ENCODE results near the gene ZNF579.
A peak's percentile ranks its signal among the peaks of the same experiment; 100 is the strongest.
"Not testable (repeated sequence)": the region's sequence is repeated elsewhere in the genome, so short reads cannot be mapped to it uniquely, and the experiment has no call there.

ZNF579 gene

DNA sequence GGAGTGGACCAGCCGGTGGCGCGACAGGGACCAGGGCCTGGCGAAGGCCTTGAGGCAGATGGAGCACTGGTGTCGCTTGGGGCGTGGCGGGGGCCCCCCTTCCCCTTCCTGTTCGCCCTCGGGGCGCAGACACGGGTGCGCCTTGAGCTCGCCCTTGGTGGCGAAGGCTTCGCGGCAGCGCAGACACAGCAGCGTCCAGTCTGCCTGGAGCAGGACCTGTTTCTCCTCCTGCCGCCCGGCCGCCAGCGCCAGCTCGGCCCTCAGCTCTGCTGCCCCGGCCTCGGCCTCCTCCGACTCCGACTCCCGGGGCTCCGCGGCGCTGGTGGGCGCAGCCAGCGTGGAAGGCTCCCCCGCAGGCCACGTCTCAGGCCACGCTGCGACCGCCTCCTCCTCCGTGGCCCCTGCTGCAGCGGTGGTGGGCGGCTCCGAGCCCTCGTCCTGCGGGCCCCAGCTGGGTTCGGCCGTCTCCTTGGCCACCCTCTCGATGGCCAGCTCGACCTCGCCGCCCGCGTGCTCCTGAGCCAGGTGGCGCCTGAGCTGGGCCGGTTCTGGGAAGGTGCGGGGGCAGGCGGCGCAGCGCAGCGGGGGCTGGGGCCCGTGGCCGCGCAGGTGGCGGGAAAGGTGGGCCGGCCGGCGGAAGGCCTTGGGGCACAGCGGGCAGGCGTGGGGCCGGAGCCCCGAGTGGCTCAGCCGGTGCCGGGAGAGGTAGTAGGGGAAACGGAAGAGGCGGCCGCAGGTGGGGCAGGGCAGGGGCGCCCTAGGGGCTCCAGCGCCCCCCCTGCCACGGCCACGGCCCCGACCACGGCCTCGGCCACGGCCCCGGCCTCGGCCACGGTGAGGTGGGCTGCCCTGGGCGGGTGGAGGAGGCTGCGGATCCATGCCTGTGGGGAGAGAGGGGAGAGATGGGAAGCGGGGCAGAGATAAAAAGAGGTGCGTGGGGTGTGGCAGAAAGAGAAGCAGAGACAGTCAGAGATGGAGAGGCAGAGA lies 1.6 kb downstream of the ZNF579 start:
- H3K27ac ChIP-seq, result no peak overlapping the region
- DNase-seq (ENCODE audit: low read depth, low spot score), result no peak

DNA sequence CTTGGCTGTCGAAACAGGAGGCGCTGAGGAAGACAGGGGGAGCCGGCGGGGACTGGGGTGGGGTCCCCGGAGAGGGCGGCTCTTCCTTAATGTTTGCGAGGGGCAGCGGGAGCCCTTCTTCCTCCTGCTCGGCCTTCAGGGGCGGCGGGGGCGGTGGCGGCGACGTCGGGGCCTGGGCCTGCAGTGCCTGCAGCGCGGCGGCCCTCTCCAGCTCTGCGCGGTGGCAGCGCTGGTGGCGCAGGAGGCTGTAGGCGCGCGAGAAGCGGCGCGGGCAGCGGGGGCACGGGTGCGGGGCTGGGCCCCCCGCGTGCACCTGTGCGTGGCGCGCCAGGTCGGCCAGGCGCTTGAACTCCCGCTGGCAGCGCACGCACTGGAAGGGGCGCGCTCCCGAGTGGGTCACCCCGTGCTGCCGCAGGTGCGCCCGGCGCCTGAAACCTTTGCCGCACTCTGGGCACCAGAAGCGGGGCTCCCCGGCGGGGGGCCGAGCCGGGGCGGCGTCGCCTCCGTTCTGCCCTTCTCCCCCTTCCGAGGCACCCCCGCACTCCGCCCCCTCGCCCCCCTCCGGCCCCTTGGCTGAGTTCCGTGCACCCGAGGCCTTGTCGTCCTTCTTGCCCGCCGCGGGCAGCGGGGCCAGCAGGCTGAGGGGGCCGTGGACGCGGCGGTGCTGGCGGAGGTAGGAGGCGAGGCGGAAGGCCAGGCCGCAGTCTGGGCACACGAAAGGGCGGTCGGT lies 2.5 kb downstream of the ZNF579 start:
- DNase-seq (ENCODE audit: low read depth, low spot score), result no peak
- no peak overlapping the region for H3K27ac ChIP-seq

DNA sequence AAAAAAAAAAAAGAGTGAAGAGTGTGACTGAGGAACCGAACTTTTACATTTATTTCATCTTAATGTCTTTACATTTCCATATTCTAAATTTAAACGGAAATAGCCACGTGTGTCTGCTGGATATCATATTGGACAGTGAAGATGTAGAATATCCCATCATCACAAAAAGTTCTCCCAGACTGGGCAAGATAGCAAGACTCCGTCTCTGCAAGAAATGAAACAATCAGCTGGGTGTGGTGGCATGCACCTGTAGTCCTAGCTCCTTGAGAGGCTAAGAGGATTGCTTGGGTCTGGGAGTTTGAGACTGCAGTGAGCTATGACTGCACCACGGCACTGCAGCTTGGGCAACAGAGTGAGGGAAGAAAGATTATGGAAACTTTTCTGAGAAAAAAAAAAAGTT lies 3.9 kb downstream of the ZNF579 start:
- H3K27ac ChIP-seq, result no peak overlapping the region
- no peak for DNase-seq (ENCODE audit: low read depth, low spot score)

DNA sequence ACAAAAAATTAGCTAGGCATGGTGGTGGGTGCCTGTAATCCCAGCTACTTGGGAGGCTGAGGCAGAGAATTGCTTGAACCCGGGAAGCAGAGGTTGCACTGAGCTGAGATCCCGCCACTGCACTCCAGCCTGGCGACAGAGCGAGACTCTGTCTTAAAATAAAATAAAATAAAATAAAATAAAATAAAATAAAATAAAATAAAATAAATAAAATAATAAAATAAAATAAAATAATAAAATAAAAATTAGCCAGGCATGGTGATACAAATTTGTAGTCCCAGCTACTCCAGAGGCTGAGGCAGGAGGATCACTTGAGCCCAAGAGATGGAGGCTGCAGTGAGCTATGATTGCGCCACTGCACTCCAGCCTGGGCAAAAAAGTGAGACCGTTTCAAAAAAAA lies 6.7 kb downstream of the ZNF579 start:
- not testable (repeated sequence) for H3K27ac ChIP-seq; DNase-seq (ENCODE audit: low read depth, low spot score)

DNA sequence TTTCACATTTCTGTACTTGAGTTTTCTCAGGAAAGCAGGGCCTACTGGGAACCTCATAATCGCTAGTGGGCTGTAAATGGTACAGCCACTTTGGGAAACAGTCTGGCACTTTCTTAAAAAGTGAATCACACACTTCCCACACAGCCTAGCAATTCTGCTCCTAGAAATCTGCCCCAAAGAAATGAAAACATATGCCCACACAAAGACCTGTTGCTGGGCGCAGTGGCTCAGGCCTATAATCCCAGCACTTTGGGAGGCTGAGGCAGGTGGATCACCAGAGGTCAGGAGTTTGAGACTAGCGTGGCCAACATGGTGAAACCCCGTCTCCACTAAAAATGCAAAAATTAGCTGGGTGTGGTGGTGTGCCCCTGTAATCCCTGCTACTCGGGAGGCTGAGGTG lies 11.2 kb downstream of the ZNF579 start:
- H3K27ac ChIP-seq; DNase-seq (ENCODE audit: low read depth, low spot score): not testable (repeated sequence)

DNA sequence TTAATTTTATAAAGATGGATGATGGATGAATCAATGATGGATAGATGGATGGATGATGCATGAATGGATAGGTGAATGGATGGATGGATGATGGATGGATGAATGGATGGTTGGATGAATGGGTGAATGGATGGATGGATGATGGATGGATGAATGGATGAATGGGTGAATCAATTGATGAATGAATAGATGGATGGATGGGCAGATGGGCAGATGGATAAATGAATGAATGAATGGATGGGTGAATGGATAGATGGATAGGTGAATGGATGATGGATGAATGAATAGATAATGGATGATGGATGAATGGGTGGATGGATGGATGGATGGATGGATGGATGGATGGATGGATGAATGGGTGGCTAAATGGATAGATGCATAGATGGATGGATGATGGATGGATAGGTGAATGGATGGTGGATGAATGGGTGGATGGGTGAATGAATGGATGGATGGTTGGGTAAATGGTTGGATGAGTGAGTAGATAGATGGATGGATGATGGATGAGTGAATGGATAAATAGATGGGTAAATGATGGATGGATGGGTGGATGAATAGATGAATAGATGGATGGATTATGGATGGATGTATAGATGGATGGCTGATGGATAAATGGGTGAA lies 12.8 kb downstream of the ZNF579 start:
- H3K27ac ChIP-seq, result no peak overlapping the region
- no peak for DNase-seq (ENCODE audit: low read depth, low spot score)

DNA sequence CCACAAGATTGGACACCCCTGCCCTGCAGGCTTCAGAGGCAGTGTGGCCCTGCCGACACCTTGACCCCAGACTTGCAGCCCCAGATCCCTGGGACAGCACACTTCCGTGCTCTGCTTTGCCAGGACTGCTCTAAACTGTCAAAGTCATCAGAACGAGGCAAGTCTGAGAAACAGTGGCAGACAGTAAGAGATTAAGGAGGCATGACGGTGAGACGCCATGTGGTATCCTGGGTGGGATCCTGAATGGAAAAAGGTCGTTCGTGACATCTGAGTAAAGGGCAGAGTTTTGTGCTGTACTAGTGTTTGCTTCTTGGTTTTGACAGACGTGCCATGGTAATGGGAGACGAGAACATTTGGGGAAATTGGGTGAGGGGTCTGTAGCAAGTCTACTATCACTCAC lies 13.8 kb downstream of the ZNF579 start:
- no peak overlapping the region for H3K27ac ChIP-seq
- no peak for DNase-seq (ENCODE audit: low read depth, low spot score)

DNA sequence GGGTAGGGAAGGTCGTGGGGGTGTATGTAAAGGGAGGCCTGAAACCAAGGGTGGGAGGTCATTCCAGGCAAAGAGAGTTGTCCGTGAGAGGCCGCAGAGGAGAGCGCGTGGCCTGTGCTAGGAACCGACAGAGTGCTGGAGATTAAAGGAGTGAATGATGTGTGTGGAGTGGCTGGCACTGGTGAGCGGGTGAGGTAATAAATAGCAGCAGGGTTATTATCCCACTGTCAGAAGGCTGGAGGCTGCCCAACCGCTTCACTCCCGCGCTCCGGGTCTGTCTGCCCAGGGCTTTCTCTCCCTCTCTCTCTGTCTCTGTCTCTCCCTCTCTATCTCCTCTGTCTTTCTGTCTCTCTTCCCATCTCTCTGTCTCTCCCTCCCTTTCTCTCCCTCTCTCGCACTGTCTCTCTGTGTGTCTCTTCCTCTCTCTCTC lies 17.4 kb downstream of the ZNF579 start:
- no peak overlapping the region for H3K27ac ChIP-seq
- DNase-seq (ENCODE audit: low read depth, low spot score), result no peak

DNA sequence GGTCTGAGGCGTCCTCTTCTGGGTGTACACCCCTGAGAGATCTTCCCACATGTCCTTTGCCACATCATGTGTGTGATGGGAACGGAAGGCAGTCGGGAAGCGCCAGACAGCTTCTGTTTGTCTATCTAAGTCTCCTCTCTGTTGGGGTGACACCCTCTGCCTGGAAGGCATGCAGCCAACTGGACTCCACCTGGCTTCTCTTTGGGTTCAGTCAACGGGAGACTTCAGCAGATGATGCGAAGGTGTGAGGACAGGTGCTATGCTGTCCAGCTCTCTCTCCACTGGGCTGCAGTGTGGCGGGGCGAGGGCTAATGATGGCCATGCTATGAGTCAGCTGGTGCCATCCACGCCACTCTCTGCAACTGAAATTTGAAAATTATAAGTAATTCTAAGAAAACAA lies 21.0 kb downstream of the ZNF579 start:
- DNase-seq (ENCODE audit: low read depth, low spot score), result no peak
- H3K27ac ChIP-seq, result no peak overlapping the region

DNA sequence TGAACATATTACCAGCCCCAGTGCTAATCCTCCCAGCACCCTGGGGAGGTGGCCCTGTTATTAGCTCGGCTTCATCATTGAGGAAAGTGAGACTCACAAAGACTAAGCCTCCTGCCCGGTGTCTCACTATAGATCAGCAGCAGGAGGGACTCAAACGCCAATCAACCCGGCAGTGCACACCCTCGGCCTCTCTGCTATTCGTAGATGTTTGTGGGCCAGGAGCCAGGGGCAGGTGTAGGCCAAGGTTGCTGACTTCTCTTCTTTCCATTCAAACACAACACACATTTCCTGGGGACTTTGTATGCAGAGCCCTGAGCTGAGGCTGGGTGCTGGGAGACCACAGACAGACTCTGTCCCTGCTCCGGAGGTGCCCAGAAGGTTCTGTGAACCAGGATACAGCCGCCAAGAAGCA lies 25.9 kb downstream of the ZNF579 start:
- H3K27ac ChIP-seq, result no peak overlapping the region

DNA sequence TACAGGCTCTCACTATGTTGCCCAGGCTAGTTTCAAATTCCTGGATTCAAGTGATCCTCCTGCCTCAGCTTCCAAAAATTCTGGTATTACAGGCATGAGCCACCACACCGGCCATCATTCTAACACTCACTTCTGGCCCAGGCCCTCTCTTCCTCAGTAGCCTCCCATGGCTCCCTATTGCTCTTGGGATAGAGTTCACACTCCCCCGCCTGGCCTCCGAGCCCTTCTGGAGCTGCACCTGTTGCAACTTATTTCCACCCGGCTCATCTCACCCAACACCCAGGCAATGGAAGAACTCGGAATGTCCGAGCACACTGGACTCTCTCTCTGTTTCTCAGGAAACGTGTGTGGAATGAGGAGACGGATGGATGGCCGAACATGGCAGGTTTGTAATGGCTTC lies 26.3 kb downstream of the ZNF579 start:
- DNase-seq (ENCODE audit: low read depth, low spot score), result no peak
- H3K27ac ChIP-seq, result no peak overlapping the region

More for the DNA sequence above, 25.9 kb downstream of the ZNF579 start:
- no peak for DNase-seq (ENCODE audit: low read depth, low spot score)

DNA sequence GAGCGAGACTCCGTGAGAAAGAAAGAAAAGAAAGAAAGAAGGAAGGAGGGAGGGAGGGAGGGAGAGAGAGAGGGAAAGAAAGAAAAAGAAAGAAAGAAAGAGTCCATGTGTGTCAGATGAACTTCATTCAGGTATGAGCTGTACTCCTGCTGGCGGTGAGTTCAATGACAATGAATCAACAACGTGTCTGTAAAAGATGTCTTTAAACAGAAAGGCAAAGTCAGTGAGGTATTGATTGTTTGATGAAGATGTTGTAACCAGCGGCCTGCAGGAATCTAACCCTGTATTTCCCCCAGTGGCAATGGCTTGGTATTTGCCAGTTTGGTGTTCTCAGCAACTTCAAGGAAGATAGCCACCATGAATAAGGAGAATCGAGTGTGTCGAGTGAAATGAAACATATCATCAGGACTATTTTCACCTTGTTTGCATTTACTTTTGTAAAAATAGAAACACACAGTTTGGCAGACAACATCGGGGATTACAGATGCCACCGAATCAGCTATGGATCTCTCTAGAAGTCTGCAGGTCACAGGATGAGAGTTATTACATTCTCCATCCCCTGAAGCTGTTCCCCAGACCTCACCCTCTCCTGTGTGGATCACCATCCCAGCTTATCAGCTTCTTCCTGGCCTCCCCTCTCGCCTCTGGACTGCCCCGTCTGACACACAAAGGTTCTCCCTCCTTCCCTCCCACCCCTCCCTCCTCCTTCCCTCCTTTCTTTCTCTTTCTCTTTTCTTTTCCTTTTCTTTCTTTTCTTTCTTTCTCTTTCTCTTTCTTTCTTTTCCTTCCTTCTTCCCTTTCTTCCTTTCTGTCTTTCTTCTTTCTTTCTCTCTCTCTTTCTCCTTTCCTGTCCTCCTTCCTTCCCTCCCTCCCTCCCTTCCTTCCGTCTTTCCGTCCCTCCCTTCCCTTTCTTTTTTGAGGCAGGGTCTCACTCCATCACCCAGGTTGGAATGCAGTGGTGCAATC lies 27.1 kb downstream of the ZNF579 start:
- DNase-seq (ENCODE audit: low read depth, low spot score), result no peak
- H3K27ac ChIP-seq, result no peak overlapping the region

DNA sequence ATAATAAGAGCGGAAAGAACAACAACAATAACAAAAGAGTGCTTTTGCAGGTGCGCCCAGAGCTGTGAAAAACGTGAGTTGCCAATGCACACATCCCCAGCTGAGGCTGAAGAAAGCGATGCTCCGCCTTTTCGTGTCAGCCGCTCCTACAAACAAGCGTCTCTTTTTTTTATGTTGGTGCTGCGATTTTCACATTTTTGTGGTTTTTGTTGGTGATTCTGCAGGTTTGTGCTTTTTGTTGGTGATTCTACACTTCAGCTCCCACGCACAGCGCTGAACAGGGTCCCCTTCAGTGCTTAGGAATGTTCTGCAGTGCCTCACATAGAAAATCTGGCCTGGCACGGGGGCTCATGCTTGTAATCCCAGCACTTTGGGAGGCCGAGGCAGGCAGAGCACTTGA lies 28.0 kb downstream of the ZNF579 start:
- DNase-seq (ENCODE audit: low read depth, low spot score), result no peak
- H3K27ac ChIP-seq, result no peak overlapping the region

DNA sequence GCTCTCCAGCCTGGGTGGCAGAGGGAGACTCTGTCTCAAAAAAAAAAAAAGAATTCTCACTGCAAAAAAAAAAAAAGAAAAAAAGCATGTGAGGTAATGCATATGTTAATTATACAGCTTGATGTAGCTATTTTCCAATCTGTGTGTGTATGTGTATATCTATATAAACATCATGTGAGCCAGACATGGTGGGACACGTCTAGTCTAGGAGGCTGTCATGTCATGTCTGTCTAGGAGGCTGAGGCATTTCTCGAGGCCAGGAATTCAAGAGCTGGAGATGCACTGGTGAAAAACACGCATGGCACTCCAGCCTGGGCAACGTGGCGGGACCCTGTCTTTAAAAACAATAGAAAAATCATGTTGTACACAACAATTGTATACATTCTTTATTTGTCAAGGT lies 28.4 kb downstream of the ZNF579 start:
- H3K27ac ChIP-seq, result no peak overlapping the region

DNA sequence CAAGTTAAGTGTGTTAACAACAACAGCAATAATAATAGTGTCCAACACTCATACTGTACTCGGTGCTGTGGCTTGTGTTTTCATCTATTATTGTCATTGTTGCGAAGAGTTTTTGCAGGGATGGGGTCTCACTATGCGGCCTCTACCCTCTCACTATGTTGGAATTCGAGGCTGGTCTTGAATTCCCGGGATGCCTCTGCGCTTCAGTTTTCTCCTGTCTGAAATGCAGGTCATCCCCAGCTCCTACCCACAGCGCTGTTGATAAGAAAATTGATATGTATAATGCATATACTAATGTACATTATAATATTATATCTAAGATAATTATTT lies 30.4 kb downstream of the ZNF579 start:
- no peak for DNase-seq (ENCODE audit: low read depth, low spot score)
- H3K27ac ChIP-seq, result peak overlapping the region; percentile 93

More for the DNA sequence above, 28.4 kb downstream of the ZNF579 start:
- DNase-seq (ENCODE audit: low read depth, low spot score), result peak; percentile 12

DNA sequence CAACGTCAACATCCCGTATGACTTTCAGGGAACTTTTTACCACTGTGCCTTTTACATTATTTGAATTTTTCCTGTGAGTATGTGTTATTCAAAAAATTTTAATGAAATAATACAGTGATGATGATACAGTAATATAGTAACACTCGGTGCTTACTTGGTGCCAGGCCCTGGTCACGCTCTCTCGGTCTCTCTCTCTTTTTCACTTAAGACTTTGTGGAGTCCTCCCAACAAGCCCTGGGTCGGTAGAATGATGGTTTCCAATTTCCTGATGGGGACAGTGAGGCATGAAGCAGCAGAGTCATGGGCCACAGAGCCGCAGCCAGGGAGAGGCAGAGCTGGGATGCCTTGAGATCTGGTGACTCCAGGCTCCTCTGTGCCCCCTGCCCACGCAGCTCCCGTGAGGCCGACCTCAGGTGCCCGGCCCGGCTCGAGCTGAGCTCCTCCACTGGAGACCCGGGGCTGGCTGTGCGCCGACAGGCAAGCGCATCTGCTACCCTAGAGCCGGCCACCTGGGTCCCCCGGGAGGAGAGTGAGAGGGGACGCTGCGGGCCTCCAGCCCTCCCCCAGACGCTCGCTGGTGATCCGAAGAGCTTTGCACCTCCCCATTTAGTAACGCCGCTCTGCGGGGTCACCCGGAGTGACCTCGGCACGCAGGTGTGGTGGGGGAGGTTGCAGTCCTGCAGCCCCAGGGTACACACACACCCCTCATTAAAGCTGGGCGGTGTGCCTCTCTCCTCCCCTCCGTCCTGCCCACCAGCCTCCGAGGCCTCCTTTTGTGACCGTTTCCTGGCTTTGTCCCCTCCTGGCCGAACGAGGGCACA lies 30.9 kb downstream of the ZNF579 start:
- DNase-seq (ENCODE audit: low read depth, low spot score), result peak; percentile 22
- peak overlapping the region; percentile 93 for H3K27ac ChIP-seq

DNA sequence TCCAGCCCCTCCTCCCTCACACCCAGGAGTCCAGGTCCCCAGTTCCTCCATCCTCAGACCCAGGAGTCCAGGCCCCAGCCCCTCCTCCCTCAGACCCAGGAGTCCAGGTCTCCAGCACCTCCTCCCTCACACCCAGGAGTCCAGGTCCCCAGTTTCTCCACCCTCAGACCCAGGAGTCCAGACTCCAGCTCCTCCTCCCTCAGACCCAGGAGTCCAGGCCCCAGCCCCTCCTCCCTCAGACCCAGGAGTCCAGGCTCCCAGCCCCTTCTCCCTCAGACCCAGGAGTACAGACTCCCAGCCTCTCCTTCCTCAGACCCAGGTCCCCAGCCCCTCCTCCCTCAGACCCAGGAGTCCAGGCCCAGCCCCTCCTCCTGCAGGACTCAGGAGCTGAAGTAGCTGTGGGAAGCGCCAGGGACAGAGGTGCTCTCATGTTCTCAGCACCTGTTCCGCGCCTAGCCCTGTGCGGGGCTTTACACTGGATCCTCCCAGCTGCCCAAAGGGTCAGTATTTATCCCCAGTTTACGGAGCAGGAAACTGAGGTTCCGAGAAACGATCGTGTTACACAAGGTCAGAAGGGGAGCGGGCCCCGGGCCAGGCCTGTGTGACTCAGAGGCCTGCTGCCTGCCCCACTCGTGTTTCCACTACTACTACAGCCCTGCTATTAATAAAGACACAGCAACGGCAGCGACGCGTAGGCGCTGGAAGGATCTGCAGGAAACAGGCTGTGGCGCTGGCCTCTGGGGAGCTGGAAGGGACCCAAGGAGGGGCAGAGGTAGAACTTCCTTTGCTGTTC lies 33.6 kb downstream of the ZNF579 start:
- DNase-seq (ENCODE audit: low read depth, low spot score), result no peak
- no peak overlapping the region for H3K27ac ChIP-seq

DNA sequence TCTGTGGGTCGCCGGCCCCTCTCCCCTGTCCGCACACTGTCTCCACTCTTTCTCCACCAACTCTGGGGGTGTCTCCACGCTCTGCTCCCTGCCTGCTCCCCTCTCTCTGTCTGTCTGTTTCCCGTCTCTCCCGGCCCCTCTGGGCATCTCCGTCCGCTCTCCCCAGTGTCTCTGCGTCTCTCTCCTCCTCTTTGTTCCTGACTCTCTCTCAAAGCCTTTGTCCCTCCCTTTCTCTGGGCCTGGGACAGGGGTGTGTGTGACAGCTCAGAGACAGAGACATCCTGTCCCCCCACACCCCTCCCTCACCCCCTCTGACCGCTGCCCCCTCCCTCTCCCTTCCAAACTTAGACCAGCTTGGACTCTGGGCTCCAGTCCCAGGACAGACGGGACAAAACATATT lies 34.6 kb downstream of the ZNF579 start:
- no peak for DNase-seq (ENCODE audit: low read depth, low spot score)
- H3K27ac ChIP-seq, result no peak overlapping the region
